ENCODE measurements around the gene JCHAIN.

The JCHAIN gene

GRCh38 chr4:70619778-70620177 lies 46.5 kb downstream of the JCHAIN start:
- H3K4me3 ChIP-seq (ENCODE audit: insufficient read depth, low read length, poor library complexity, severe bottlenecking), result no peak overlapping the region
- H3K9ac ChIP-seq (ENCODE audit: low read length), result no peak overlapping the region
- H3K27me3 ChIP-seq (ENCODE audit: low read length), result no peaks in the 10 kb centered on the region
- no peak overlapping the region for H3K4me2 ChIP-seq (ENCODE audit: low read depth, low read length, poor library complexity, severe bottlenecking)
- no peak overlapping the region for H3K27ac ChIP-seq (ENCODE audit: low read depth, low read length)
- H3K9me3 ChIP-seq (ENCODE audit: insufficient read depth, low read length), result no peaks in the 10 kb centered on the region
- no peak overlapping the region for H2AFZ ChIP-seq (ENCODE audit: low read depth, low read length, severe bottlenecking)
- TF ChIP-seq CTCF (IDR thresholded peaks at IDR 0.05; ENCODE audit: insufficient read depth, low read length, poor library complexity, severe bottlenecking) (no peak), EZH2phosphoT487 (conservative IDR thresholded peaks at IDR 0.05; ENCODE audit: low read length) (no peak)
- H3K79me2 ChIP-seq (ENCODE audit: insufficient read depth, low read length), result no peaks in the 10 kb centered on the region
- no peaks in the 10 kb centered on the region for H4K20me1 ChIP-seq (ENCODE audit: low read depth, low read length)
- no peaks in the 10 kb centered on the region; the same call in 1 of the 2 replicates for H3F3A ChIP-seq (ENCODE audit: insufficient read depth)
- no peaks in the 10 kb centered on the region for H3K9me2 ChIP-seq (replicated peaks; ENCODE audit: insufficient read depth, low read length)
- H3K36me3 ChIP-seq (ENCODE audit: low read length), result no peaks in the 10 kb centered on the region

GRCh38 chr4:70619288-70619687 lies 47.0 kb downstream of the JCHAIN start:
- Histone ChIP-seq H2AFZ (ENCODE audit: low read depth, low read length, severe bottlenecking) (no peak overlapping the region), H3K36me3 (ENCODE audit: low read length) (no peaks in the 10 kb centered on the region), H3K9ac (ENCODE audit: low read length) (no peak overlapping the region), H3K9me2 (replicated peaks; ENCODE audit: insufficient read depth, low read length) (no peaks in the 10 kb centered on the region), H3K4me2 (ENCODE audit: low read depth, low read length, poor library complexity, severe bottlenecking) (no peak overlapping the region), H3K4me3 (ENCODE audit: insufficient read depth, low read length, poor library complexity, severe bottlenecking) (no peak overlapping the region), H3F3A (ENCODE audit: insufficient read depth) (no peaks in the 10 kb centered on the region; the same call in 1 of the 2 replicates), H3K9me3 (ENCODE audit: insufficient read depth, low read length) (no peaks in the 10 kb centered on the region), H3K27ac (ENCODE audit: low read depth, low read length) (no peak overlapping the region), H3K79me2 (ENCODE audit: insufficient read depth, low read length) (no peaks in the 10 kb centered on the region), H4K20me1 (ENCODE audit: low read depth, low read length) (no peaks in the 10 kb centered on the region), H3K27me3 (ENCODE audit: low read length) (no peaks in the 10 kb centered on the region)
- TF ChIP-seq CTCF (IDR thresholded peaks at IDR 0.05; ENCODE audit: insufficient read depth, low read length, poor library complexity, severe bottlenecking) (no peak), EZH2phosphoT487 (conservative IDR thresholded peaks at IDR 0.05; ENCODE audit: low read length) (no peak)

GRCh38 chr4:70614184-70614555 lies 52.1 kb downstream of the JCHAIN start:
- Histone ChIP-seq H3K79me2 (ENCODE audit: insufficient read depth, low read length) (no peaks in the 10 kb centered on the region), H2AFZ (ENCODE audit: low read depth, low read length, severe bottlenecking) (no peak overlapping the region), H3F3A (ENCODE audit: insufficient read depth) (no peaks in the 10 kb centered on the region), H3K27me3 (ENCODE audit: low read length) (no peaks in the 10 kb centered on the region), H3K36me3 (ENCODE audit: low read length) (no peaks in the 10 kb centered on the region), H3K4me3 (ENCODE audit: insufficient read depth, low read length, poor library complexity, severe bottlenecking) (no peak overlapping the region), H3K9me2 (replicated peaks; ENCODE audit: insufficient read depth, low read length) (no peaks in the 10 kb centered on the region), H3K27ac (ENCODE audit: low read depth, low read length) (no peak overlapping the region), H3K4me2 (ENCODE audit: low read depth, low read length, poor library complexity, severe bottlenecking) (no peak overlapping the region), H3K9me3 (ENCODE audit: insufficient read depth, low read length) (no peaks in the 10 kb centered on the region), H4K20me1 (ENCODE audit: low read depth, low read length) (no peaks in the 10 kb centered on the region), H3K9ac (ENCODE audit: low read length) (no peak overlapping the region)
- no peak for TF ChIP-seq CTCF (IDR thresholded peaks at IDR 0.05; ENCODE audit: insufficient read depth, low read length, poor library complexity, severe bottlenecking)
- no peak for TF ChIP-seq EZH2phosphoT487 (conservative IDR thresholded peaks at IDR 0.05; ENCODE audit: low read length)

Measured in SU-DHL-6 (cell line).